ENCODE data around the gene HECTD1.
"Not testable (repeated sequence)": the region's sequence is repeated elsewhere in the genome, so short reads cannot be mapped to it uniquely, and the experiment has no call there.

The HECTD1 gene

GRCh38 chr14:31086466-31086865, 121.1 kb downstream of the HECTD1 start:
- DNase-seq = not testable (repeated sequence)

DNA sequence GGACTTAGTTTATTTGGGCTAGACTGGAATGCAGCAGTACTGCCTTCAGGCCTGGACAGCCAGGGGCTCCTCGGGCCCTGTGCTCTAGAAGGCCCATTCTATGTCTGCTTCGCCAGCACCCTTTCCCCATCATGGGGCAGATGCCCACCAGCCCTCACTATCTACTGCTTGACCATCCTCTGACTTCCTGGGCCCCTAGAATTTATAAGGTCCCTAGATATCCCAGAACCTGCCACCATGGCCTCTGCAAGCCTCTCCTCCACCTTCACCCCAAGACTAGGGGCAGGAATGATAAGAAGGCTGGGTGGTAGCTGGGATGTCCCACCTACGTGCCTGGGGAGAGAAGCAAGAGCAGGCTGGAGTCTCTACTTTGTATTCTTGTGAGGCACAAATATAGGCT, 122.6 kb downstream of the HECTD1 start:
- DNase-seq = no peak

DNA sequence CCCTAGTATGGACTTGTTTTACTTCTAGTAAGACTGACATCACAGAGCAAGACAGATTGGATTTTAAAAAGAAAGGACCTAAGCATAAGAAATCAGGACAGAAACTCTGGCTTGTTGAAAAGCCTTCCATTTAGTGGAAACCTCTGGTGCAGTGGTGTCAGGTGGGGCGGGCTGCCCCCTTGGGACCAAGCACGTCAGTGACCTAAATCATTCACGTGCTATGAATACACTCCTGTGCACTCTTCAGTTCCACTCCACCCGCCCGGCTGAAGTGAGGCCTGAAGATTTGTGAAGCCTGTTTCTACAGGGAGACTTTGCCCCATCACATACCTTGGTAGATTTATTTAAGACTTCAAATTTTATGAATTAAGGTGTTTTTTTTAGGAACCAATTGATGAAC, 123.2 kb downstream of the HECTD1 start:
- DNase-seq = no peak

DNA sequence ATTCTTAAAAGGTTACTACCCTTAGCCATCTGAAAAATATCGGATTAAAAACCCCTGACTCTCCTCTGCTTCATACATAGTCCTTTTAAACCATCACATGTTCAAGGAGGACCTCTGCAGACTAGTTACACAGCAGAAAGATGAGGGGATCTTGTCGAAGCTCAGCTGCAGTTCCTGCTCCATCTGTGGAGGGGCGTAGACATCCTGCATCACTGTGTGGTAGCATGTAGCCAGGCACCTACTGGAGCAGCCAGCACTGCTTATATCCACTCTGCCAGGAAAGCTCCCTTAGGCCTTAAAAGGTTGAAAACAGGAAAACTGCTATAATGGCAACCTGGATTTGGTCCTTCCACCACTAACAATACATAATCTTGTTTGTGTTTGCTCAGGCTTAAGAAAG, 123.8 kb downstream of the HECTD1 start:
- DNase-seq = no peak

- no peak for DNase-seq
These were observed 127.1 kb downstream of the HECTD1 start for GRCh38 chr14:31080484-31080883.

DNA sequence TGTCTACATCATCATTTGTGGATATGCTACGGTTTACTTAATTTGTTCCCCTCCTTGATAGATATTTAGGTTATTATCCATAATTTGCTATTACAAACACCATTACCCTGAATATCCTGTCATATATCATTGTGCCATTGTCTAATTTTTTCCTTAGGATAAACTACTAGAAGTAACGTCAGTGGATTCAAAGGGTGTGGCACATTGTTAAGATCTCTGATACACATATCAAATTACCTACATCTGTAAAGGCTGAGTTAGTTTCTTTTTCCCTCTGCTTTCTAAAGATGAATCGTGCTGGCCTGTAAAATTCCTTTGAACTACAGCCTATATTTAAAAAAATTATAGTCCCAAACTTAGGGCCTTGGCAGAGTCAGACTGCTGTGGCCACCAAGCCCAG, 127.5 kb downstream of the HECTD1 start:
- no peak for DNase-seq

- no peak for DNase-seq
These were observed 128.8 kb downstream of the HECTD1 start for GRCh38 chr14:31078766-31079165.

GRCh38 chr14:31075144-31075543, 132.4 kb downstream of the HECTD1 start:
- DNase-seq = no peak

DNA sequence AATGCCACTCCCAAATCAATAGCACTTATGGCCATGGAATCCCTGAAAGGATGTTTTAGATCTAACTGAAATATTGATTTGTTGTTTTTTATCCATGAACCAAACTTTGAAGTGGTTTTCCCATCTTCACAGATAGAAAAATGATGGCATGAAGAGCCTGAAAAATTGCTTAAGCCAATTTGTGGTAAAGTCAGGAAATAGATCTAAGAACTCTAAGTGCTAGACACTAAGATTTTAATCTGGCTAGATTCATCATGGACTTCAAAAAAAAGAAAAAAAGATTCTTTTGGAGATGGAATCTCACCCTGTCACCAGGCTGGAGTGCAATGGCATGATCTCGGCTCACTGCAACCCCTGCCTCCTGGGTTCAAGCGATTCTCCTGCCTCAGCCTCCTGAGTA, 136.4 kb downstream of the HECTD1 start:
- DNase-seq = no peak

GRCh38 chr14:31070431-31070830, 137.2 kb downstream of the HECTD1 start:
- no peak for DNase-seq

DNA sequence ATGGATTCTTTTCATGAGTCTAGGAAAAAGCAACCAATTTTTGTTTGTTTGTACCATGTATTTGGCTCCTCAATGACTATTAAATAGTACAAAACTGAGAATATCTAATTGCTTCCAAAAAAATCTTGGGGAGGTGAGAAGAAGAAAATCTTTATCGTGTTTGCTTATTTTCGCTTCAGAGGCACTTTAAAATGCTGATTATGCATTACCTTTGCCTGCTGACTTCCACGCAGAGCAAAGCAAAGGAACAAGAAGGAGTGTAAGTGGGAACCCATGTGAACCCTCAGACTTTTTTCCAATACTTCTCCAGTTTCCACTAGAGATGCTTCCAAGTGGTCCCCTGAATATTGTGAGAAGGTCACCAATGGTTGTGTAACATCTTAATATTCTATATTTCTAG, 138.2 kb downstream of the HECTD1 start:
- no peak for DNase-seq

DNA sequence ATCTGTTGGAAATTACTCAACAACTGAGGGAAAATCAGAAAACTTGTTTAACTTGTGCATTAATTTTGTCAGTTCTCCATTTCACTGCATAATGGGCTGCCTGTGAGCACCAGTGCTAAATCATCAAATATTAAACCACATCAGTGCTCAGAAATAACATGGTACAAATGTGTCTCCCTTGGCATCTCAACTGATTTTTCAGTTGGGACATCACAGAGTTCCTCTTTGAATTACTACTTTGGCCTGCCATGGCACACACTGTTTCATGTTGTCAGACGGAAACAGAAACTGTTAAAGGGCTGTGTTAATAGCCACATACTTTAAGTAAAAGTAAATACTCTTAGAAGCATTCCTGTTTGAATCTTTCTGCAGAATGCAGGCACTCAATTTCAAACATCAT, 139.4 kb downstream of the HECTD1 start:
- peak; percentile 91 for DNase-seq

DNA sequence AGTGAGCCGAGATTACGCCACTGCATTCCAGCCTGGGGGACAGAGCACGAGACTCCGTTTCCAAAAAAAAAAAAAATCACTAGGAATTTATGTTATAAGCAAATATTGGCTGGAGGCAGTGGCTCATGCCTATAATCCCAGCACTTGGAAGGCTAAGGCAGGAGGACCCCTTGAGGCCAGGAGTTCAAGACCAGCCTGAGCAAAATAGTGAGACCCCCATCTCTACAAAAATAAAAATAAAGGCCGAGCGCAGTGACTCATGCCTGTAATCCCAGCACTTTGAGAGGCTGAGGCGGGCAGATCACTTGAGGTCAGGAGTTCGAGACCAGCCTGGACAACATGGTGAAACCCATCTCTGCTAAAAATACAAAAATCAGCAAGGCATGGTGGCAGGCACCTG, 144.7 kb downstream of the HECTD1 start:
- DNase-seq = not testable (repeated sequence)

- DNase-seq = peak; percentile 10
These were observed 147.2 kb downstream of the HECTD1 start for GRCh38 chr14:31060253-31060875.

DNA sequence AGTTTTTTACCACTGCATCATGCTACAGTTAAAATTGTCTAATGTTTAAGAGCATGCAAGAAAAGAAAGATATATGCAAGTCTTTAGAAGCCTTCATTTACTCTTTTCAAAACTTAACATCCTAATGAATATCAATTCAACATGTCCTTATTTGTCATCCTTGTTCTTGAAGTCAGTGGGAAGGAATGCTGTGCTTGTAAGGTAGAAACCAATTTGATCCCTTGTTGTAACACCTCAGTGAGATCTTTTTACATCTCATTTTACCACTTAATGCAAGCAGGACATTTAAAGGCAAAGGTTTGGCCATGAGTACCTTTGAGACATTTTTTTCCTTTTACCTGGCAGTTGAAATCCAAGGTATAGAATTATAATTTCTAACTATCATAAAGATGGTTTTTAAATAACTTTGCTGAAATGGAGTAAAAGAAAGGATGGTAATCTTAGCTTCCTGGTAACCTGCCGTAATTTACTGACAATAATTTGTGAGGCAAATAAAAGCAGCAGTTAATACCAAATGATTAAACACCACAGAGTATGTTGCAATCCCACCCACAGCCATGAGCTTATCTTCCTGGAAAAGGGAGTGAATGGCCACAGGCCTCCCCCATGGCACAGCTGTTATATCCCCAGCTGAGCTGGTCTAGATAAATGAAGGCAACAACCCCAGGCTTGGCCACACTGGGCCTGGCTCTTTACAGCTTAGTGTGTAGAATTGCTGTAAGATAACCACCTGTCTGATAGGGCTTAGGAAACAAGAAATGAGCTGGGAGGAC, 148.3 kb downstream of the HECTD1 start:
- DNase-seq = peak; percentile 87

GRCh38 chr14:31057701-31058364, 149.8 kb downstream of the HECTD1 start:
- DNase-seq = no peak

DNA sequence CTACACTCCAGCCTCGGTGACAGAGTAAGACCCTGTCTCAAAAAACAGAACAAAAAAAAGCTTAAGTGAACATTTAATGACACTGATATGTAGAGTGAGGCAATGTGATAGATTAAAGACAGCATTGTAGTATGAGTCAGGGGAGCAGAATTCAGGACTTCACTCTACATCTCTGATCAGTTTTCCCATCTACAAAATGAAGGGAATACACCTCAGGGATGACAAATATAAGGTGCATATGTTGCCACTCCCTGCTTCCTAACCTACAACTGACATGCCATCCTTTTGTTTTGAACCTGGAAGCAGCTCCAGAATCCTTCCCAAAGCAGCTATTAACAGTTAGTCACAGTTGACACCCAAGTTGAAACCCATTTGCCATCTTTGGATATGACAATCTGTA, 150.6 kb downstream of the HECTD1 start:
- no peak for DNase-seq

DNA sequence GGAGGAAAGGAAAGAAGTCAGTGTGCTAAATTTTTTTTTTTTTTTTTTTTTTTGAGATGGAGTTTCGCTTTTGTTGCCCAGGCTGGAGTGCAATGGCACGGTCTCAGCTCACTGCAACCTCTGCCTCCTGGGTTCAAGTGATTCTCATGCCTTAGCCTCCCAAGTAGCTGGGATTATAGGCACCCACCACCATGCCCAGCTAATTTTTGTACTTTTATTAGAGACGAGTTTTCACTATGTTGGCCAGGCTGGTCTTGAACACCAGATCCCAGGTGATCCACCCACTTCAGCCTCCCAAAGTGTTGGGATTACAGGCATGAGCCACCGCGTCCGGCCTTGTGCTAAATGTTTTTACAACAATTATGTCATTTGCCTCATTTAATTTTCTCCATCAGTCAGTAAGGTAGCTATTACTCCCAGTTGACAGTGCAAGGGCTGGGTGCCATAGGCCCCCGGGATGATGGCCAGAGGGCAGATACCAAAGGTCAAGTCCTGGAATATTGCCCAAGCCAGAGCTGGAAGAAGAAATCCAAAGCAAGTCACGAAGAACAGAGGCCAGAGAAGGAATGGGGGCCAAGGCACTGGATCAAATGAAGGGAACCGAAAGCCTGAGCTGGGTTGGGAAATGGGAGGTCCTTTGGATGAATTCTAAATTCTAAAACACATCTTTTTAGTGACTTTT, 154.5 kb downstream of the HECTD1 start:
- DNase-seq = not testable (repeated sequence)

GRCh38 chr14:31051511-31051910, 156.1 kb downstream of the HECTD1 start:
- peak; percentile 56 for DNase-seq

DNA sequence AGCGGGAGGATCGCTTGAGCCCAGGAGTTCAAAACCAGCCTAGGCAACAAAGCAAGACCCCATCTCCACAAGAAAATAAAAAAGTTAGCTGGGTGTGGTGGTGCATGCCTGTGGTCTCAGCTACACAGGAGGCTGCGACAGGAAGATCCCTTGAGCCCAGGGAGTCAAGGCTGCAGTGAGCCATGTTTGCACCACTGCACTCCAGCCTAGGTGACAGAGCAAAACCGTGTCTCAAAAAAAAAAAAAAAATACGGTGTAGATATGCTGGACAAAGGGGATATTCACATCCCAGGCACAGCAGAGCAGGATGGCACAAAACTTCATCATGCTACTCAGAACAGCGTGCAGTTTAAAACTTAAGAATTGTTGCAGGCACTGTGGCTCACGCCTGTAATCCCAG, 156.6 kb downstream of the HECTD1 start:
- no peak for DNase-seq

Measured in suppressor macrophage treated with lipopolysaccharide for 4 hours (primary cell).